ENCODE results near the gene TBC1D1. TPM values are rescaled to one million over a fixed set of nuclear protein-coding genes. Genes with fewer than 3 reads are reported as not detected.

The TBC1D1 gene
- total RNA-seq, 1 donor from 2014 or later, result 47.1 TPM

- no peak for TF ChIP-seq CTCF (IDR thresholded peaks at IDR 0.05; ENCODE audit: insufficient read depth, low read length, severe bottlenecking)
Observed at GRCh38 chr4:38109896-38110295, 219.0 kb downstream of the TBC1D1 start.

GRCh38 chr4:38111024-38111423 is 220.1 kb downstream of the TBC1D1 start:
- no peaks in the 10 kb centered on the region for H3K27me3 ChIP-seq (ENCODE audit: control insufficient read depth, insufficient read depth, low read length)
- no peak overlapping the region for H3K4me3 ChIP-seq (ENCODE audit: low read depth, low read length)
- DNase-seq (ENCODE audit: low read depth) (no peak), FAIRE-seq (no peak)
- H3K36me3 ChIP-seq (ENCODE audit: control insufficient read depth, insufficient read depth, low read length), result no peaks in the 10 kb centered on the region
- no peak for TF ChIP-seq CTCF (IDR thresholded peaks at IDR 0.05; ENCODE audit: insufficient read depth, low read length, severe bottlenecking)

More at GRCh38 chr4:38109896-38110295, 219.0 kb downstream of the TBC1D1 start:
- FAIRE-seq (no peak), DNase-seq (ENCODE audit: low read depth) (no peak)
- Histone ChIP-seq H3K27me3 (ENCODE audit: control insufficient read depth, insufficient read depth, low read length) (no peaks in the 10 kb centered on the region), H3K4me3 (ENCODE audit: low read depth, low read length) (no peak overlapping the region), H3K36me3 (ENCODE audit: control insufficient read depth, insufficient read depth, low read length) (no peaks in the 10 kb centered on the region)

GRCh38 chr4:38111717-38112116 is 220.8 kb downstream of the TBC1D1 start:
- DNase-seq (ENCODE audit: low read depth) (no peak), FAIRE-seq (no peak)

GRCh38 chr4:38113132-38113531 is 222.2 kb downstream of the TBC1D1 start:
- FAIRE-seq (no peak), DNase-seq (ENCODE audit: low read depth) (no peak)
- TF ChIP-seq CTCF (IDR thresholded peaks at IDR 0.05; ENCODE audit: insufficient read depth, low read length, severe bottlenecking), result no peak

More at GRCh38 chr4:38111717-38112116, 220.8 kb downstream of the TBC1D1 start:
- no peak overlapping the region for H3K4me3 ChIP-seq (ENCODE audit: low read depth, low read length)
- H3K27me3 ChIP-seq (ENCODE audit: control insufficient read depth, insufficient read depth, low read length), result no peaks in the 10 kb centered on the region
- no peak for TF ChIP-seq CTCF (IDR thresholded peaks at IDR 0.05; ENCODE audit: insufficient read depth, low read length, severe bottlenecking)
- H3K36me3 ChIP-seq (ENCODE audit: control insufficient read depth, insufficient read depth, low read length), result no peaks in the 10 kb centered on the region

GRCh38 chr4:38113551-38113950 is 222.7 kb downstream of the TBC1D1 start:
- Histone ChIP-seq H3K27me3 (ENCODE audit: control insufficient read depth, insufficient read depth, low read length) (no peaks in the 10 kb centered on the region), H3K4me3 (ENCODE audit: low read depth, low read length) (no peak overlapping the region), H3K36me3 (ENCODE audit: control insufficient read depth, insufficient read depth, low read length) (no peaks in the 10 kb centered on the region)
- DNase-seq (ENCODE audit: low read depth) (no peak), FAIRE-seq (no peak)
- TF ChIP-seq CTCF (IDR thresholded peaks at IDR 0.05; ENCODE audit: insufficient read depth, low read length, severe bottlenecking), result no peak

More at GRCh38 chr4:38113132-38113531, 222.2 kb downstream of the TBC1D1 start:
- H3K27me3 ChIP-seq (ENCODE audit: control insufficient read depth, insufficient read depth, low read length), result no peaks in the 10 kb centered on the region
- no peaks in the 10 kb centered on the region for H3K36me3 ChIP-seq (ENCODE audit: control insufficient read depth, insufficient read depth, low read length)
- H3K4me3 ChIP-seq (ENCODE audit: low read depth, low read length), result no peak overlapping the region
